GM12892 (cell line): ENCODE results near the gene DGKB.

ENCODE experiments used
- POLR2A ChIP-seq: IDR thresholded peaks from 2 replicates; pipeline ENCODE4 v1.6.1; 2011; ENCODE audit warnings: low read depth, low read length, control low read depth
- POLR2AphosphoS5 ChIP-seq: IDR thresholded peaks from 2 replicates; pipeline ENCODE4 v1.6.1; 2011; ENCODE audit warnings: low read depth, low read length, control low read depth
- TAF1 ChIP-seq: IDR thresholded peaks from 2 replicates; pipeline ENCODE4 v1.6.1; 2011; ENCODE audit warnings: low read depth, mild to moderate bottlenecking, control low read depth, low read length, borderline replicate concordance

DNA sequence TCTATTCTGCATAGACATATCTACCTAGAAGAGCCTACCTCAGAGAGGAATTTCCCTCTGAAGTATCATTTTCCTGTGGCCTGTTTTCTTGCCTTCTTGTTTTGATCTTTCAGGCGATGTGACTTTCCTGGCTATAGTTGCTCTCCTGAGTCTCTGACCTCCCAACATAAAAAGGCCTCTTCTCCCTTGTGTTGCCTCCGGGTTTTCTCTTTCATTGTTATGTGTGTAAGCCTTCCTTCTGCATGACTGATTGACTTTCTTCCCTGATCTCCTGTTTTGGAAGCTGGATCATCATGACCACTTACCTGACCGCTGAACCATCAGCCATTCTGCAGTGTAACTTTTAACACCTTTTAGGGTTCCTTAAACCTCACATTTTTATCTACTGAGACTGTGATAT is 471.6 kb downstream of the DGKB start:
- TF ChIP-seq POLR2A (no peak), TAF1 (no peak), POLR2AphosphoS5 (no peak)
